ENCODE measurements around the gene ZPBP2. TPM values are rescaled to one million over a fixed set of nuclear protein-coding genes. Genes with fewer than 3 reads are reported as not detected.

The ZPBP2 gene
- total RNA-seq, 1 experiment from 2014 or later: not detected

- Mint-ChIP-seq H3K27me3 (ENCODE audit: low read depth) (peaks cover 8% of the 10 kb centered on the region), H3K4me1 (no peaks in the 10 kb centered on the region), H3K4me3 (no peak overlapping the region), H3K36me3 (ENCODE audit: insufficient read depth in 1 of 3, low read depth in 3 of 3) (no peaks in the 10 kb centered on the region), H3K27ac (no peak overlapping the region), H3K9me3 (peaks cover 8 to 9% of the 10 kb centered on the region in 2 experiments; a peak in 4 of 5 replicates)
- H3K4me2 ChIP-seq (ENCODE audit: insufficient read depth, insufficient read length, low read length): no peak overlapping the region
- no peak overlapping the region for H2BK5ac ChIP-seq (ENCODE audit: insufficient read length, low read length)
- H3K79me2 ChIP-seq (ENCODE audit: insufficient read depth, low read length): no peaks in the 10 kb centered on the region
- no peak overlapping the region for H2BK15ac ChIP-seq (ENCODE audit: low read depth, low read length)
- H4K20me1 ChIP-seq (ENCODE audit: control insufficient read depth, insufficient read depth, insufficient read length): no peaks in the 10 kb centered on the region
- no peaks in the 10 kb centered on the region for H3K23me2 ChIP-seq (ENCODE audit: insufficient read length, low read depth, low read length, poor library complexity, severe bottlenecking)
- H3K23ac ChIP-seq (ENCODE audit: insufficient read length, low read depth, low read length): no peak overlapping the region
- TF ChIP-seq CTCF (conservative IDR thresholded peaks at IDR 0.05): no peak
- no peak for DNase-seq
- no peaks in the 10 kb centered on the region for H3K79me1 ChIP-seq (ENCODE audit: insufficient read depth, low read depth, low read length, poor library complexity, severe bottlenecking)
- H2BK20ac ChIP-seq (ENCODE audit: low read depth, low read length, poor library complexity, severe bottlenecking): no peak overlapping the region
- no peak overlapping the region for H3K56ac ChIP-seq (ENCODE audit: insufficient read length, low read depth, low read length)
- no peaks in the 10 kb centered on the region for H3K4me1 ChIP-seq (ENCODE audit: insufficient read depth, low read length)
- no peak overlapping the region for H3K14ac ChIP-seq (ENCODE audit: insufficient read depth, low read length)
- H3K18ac ChIP-seq (ENCODE audit: insufficient read length, low read depth, low read length): no peak overlapping the region
- no peak overlapping the region for H2BK12ac ChIP-seq (ENCODE audit: insufficient read length, low read depth, low read length)
- no peak overlapping the region for H4K8ac ChIP-seq (replicated peaks; ENCODE audit: insufficient read length, low read depth, low read length)
- H4K91ac ChIP-seq (ENCODE audit: insufficient read length, low read depth, low read length): no peak overlapping the region
- no peak overlapping the region for H3K27ac ChIP-seq (ENCODE audit: insufficient read length, low read depth, low read length)
- no peak overlapping the region for H3K4ac ChIP-seq (ENCODE audit: low read depth, low read length)
- no peak overlapping the region for H4K5ac ChIP-seq (ENCODE audit: insufficient read length, low read depth, low read length)
- no peak overlapping the region for H3K9ac ChIP-seq (ENCODE audit: extremely low read depth, insufficient read length, low read length)
- no peaks in the 10 kb centered on the region for H3K27me3 ChIP-seq (ENCODE audit: insufficient read depth, low read length)
- no peaks in the 10 kb centered on the region for H3K9me3 ChIP-seq (ENCODE audit: control insufficient read depth, low read depth, low read length)
- no CpG with 5 or more reads among the region's 2 CpGs for WGBS (ENCODE audit: extremely low coverage, insufficient read length, low lambda C conversion rate)
- no peak overlapping the region for H2AFZ ChIP-seq (ENCODE audit: low read length)
- no peak overlapping the region for H2AK5ac ChIP-seq (ENCODE audit: insufficient read length, low read length)
- H3T11ph ChIP-seq (ENCODE audit: low read length): no peak overlapping the region
- H2BK120ac ChIP-seq (ENCODE audit: low read depth, low read length, poor library complexity, severe bottlenecking): no peak overlapping the region
Measured at GRCh38 chr17:39841134-39841683, 26.8 kb upstream of the ZPBP2 start.

All from H9 (cell line).